Endothelial cell of umbilical vein (primary cell): ENCODE data around the gene DIAPH2.

Experiments used
- CTCF ChIP-seq, 2 donors: IDR thresholded peaks; 1 replicate in 1 of 2; 2 replicates in 1 of 2; pipeline ENCODE4 v1.5.1; 2011; ENCODE audit warnings: low read length in 2 of 2, mild to moderate bottlenecking in 2 of 2, moderate library complexity in 2 of 2, control low read depth in 1 of 2, inconsistent platforms in 1 of 2, low read depth in 1 of 2; ENCODE audit not compliant: insufficient read depth in 1 of 2; ENCODE audit errors: extremely low read depth in 1 of 2
- EZH2 ChIP-seq: IDR thresholded peaks from 2 replicates; pipeline ENCODE4 v1.6.1; 2012; ENCODE audit warnings: borderline replicate concordance, low read depth, mild to moderate bottlenecking, moderate library complexity, low read length, inconsistent platforms; ENCODE audit not compliant: severe bottlenecking
- FOS ChIP-seq: IDR thresholded peaks from 2 replicates; pipeline ENCODE4 v1.6.1; 2011; ENCODE audit warnings: mild to moderate bottlenecking, low read length, moderate library complexity, borderline replicate concordance; ENCODE audit not compliant: insufficient read depth
- JUN ChIP-seq: IDR thresholded peaks from 2 replicates; pipeline ENCODE4 v1.6.1; 2011; ENCODE audit warnings: borderline replicate concordance, low read depth; ENCODE audit not compliant: insufficient read length, insufficient read depth
- MAX ChIP-seq: IDR thresholded peaks from 2 replicates; pipeline ENCODE4 v1.6.1; 2011; ENCODE audit not compliant: insufficient read depth, insufficient read length
- POLR2A ChIP-seq: IDR thresholded peaks from 2 replicates; pipeline ENCODE4 v1.6.1; 2012; ENCODE audit warnings: low read depth, mild to moderate bottlenecking, control low read depth, low read length
- POLR2AphosphoS5 ChIP-seq: IDR thresholded peaks from 2 replicates; pipeline ENCODE4 v1.6.1; 2012; ENCODE audit warnings: low read depth, mild to moderate bottlenecking, control low read depth, low read length, moderate library complexity; ENCODE audit not compliant: insufficient read depth

DNA sequence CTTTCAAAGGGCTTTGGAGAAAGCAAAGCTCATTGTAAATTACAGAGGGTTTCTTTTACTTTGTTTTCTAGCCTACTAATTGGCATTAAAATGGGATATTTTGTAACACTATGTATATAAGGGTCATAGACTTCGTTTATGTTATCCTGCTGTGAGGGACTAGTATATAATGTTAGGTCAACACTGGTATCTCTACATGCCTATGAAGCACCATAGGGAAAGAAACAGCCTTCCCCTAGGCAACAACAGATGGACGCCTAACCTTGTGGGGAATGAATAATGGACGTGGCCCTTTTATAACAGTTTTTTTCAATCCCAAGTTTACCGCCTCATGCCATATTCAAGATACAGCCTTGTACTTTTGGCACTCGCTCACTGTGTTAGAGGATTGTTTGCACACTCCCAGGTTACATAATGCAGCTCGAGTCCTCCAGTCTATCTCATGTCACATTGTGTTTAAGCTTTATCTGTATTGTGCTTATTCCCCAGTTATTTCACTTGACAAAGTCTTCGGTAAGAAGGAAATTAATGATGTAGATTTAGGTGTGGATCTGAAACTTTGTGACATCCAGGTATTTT lies 910.1 kb downstream of the DIAPH2 start:
- TF ChIP-seq FOS (no peak), EZH2 (no peak), CTCF (IDR thresholded peaks at IDR 0.05; ENCODE audit: extremely low read depth in 1 of 2, insufficient read depth in 1 of 2, low read depth in 1 of 2, low read length in 2 of 2) (no peak), POLR2AphosphoS5 (no peak), MAX (no peak), POLR2A (no peak), JUN (no peak)
